Measurements from ENCODE around the gene GJD4. TPM values are rescaled to one million over a fixed set of nuclear protein-coding genes. Genes with fewer than 3 reads are reported as not detected.

GJD4 gene
- total RNA-seq, 4 donors from 2014 or later: not detected

GRCh38 chr10:35595106-35595505 lies 10.0 kb upstream of the GJD4 start:
- TF ChIP-seq POLR2A (IDR thresholded peaks at IDR 0.05): no peak
- TF ChIP-seq, protein P1, sequence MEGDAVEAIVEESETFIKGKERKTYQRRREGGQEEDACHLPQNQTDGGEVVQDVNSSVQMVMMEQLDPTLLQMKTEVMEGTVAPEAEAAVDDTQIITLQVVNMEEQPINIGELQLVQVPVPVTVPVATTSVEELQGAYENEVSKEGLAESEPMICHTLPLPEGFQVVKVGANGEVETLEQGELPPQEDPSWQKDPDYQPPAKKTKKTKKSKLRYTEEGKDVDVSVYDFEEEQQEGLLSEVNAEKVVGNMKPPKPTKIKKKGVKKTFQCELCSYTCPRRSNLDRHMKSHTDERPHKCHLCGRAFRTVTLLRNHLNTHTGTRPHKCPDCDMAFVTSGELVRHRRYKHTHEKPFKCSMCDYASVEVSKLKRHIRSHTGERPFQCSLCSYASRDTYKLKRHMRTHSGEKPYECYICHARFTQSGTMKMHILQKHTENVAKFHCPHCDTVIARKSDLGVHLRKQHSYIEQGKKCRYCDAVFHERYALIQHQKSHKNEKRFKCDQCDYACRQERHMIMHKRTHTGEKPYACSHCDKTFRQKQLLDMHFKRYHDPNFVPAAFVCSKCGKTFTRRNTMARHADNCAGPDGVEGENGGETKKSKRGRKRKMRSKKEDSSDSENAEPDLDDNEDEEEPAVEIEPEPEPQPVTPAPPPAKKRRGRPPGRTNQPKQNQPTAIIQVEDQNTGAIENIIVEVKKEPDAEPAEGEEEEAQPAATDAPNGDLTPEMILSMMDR (IDR thresholded peaks at IDR 0.05): no peak
- H3K36me3 ChIP-seq: no peaks in the 10 kb centered on the region
- H3K27ac ChIP-seq: no peak overlapping the region
- H3K4me1 ChIP-seq: no peaks in the 10 kb centered on the region
- no peaks in the 10 kb centered on the region for H3K27me3 ChIP-seq
- no peak overlapping the region for H3K4me3 ChIP-seq
- no peak for DNase-seq
- peaks cover 0 to 3% (median 0%) of the 10 kb centered on the region in 4 donors for H3K9me3 ChIP-seq

DNA sequence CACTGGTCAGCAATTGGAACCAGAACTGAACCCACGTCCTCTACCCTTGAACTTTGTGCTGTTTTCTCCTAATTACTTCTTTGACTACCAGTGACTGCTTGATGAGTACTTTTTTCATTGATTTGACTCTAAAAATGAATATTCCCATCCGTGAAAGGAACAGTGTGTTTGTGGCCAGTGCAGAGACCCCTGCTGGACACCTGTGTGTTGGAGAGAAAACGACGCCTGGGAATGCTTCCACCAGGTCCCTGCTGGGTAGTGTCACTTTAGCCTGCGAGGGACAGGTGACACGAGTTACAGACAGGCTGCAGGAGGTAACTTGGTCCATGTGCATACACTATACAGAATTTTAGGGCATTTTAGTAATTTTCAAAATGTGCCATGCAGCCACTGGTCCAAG lies 6.8 kb upstream of the GJD4 start:
- DNase-seq: no peak
- no peak for TF ChIP-seq POLR2A (IDR thresholded peaks at IDR 0.05)
- TF ChIP-seq, protein P1 (IDR thresholded peaks at IDR 0.05): peak in 2 of 6 experiments; percentile 17 to 21
- Histone ChIP-seq H3K4me1 (no peaks in the 10 kb centered on the region), H3K36me3 (no peaks in the 10 kb centered on the region), H3K27me3 (no peaks in the 10 kb centered on the region), H3K4me3 (no peak overlapping the region), H3K27ac (no peak overlapping the region), H3K9me3 (no peaks in the 10 kb centered on the region)

GRCh38 chr10:35600193-35600592 lies 4.9 kb upstream of the GJD4 start:
- no peak overlapping the region for H3K27ac ChIP-seq
- H3K4me1 ChIP-seq: no peaks in the 10 kb centered on the region
- no peak for TF ChIP-seq POLR2A (IDR thresholded peaks at IDR 0.05)
- TF ChIP-seq, protein P1 (IDR thresholded peaks at IDR 0.05): no peak
- no peaks in the 10 kb centered on the region for H3K36me3 ChIP-seq
- H3K27me3 ChIP-seq: no peaks in the 10 kb centered on the region
- DNase-seq: no peak
- no peak overlapping the region for H3K4me3 ChIP-seq
- H3K9me3 ChIP-seq: no peaks in the 10 kb centered on the region

- Histone ChIP-seq H3K9me3 (no peaks in the 10 kb centered on the region), H3K27me3 (peaks cover 0 to 11% of the 10 kb centered on the region in 2 donors), H3K27ac (no peak overlapping the region), H3K36me3 (no peaks in the 10 kb centered on the region), H3K4me1 (peaks cover 0 to 12% (median 0%) of the 10 kb centered on the region in 4 donors), H3K4me3 (no peak overlapping the region)
- DNase-seq: no peak
- TF ChIP-seq, protein P1 (IDR thresholded peaks at IDR 0.05): no peak
- TF ChIP-seq POLR2A (IDR thresholded peaks at IDR 0.05): no peak
These were observed 1.3 kb downstream of the GJD4 start for GRCh38 chr10:35606430-35606829.

GRCh38 chr10:35607475-35608327 lies 2.6 kb downstream of the GJD4 start:
- no peak overlapping the region for H3K27ac ChIP-seq
- peak overlapping the region; percentile 24 to 50 (median 32) for H3K4me3 ChIP-seq
- H3K9me3 ChIP-seq: no peaks in the 10 kb centered on the region
- TF ChIP-seq, protein P1 (IDR thresholded peaks at IDR 0.05): no peak
- no peak for TF ChIP-seq POLR2A (IDR thresholded peaks at IDR 0.05)
- H3K27me3 ChIP-seq: peaks cover 0 to 11% of the 10 kb centered on the region in 2 donors
- no peaks in the 10 kb centered on the region for H3K36me3 ChIP-seq
- no peak for DNase-seq
- H3K4me1 ChIP-seq: peaks cover 0 to 12% (median 0%) of the 10 kb centered on the region in 4 donors
